Epithelial cell of esophagus (primary cell): ENCODE measurements around the gene NRG3.

Source experiments
- DNase-seq: peaks from one replicate; pipeline ENCODE4 v3.0.0; 2010; ENCODE audit warnings: low read depth
- H3K4me3 ChIP-seq: 2 replicates; pipeline ENCODE4 v1.5.1; 2011; ENCODE audit warnings: mild to moderate bottlenecking, low read length, control low read depth
- CTCF ChIP-seq: IDR thresholded peaks from 2 replicates; pipeline ENCODE4 v1.5.1; 2011; ENCODE audit warnings: low read depth, mild to moderate bottlenecking, low read length, control low read depth, inconsistent platforms; ENCODE audit not compliant: insufficient read depth; ENCODE audit errors: missing control alignments

NRG3 gene

GRCh38 chr10:81882011-81882410 lies 7.0 kb downstream of the NRG3 start:
- no peak for DNase-seq
- no peak overlapping the region for H3K4me3 ChIP-seq
- TF ChIP-seq CTCF = no peak

GRCh38 chr10:81884856-81885255 lies 9.9 kb downstream of the NRG3 start:
- no peak overlapping the region for H3K4me3 ChIP-seq
- no peak for DNase-seq
- TF ChIP-seq CTCF = no peak

GRCh38 chr10:81885491-81885890 lies 10.5 kb downstream of the NRG3 start:
- no peak for TF ChIP-seq CTCF
- no peak overlapping the region for H3K4me3 ChIP-seq
- no peak for DNase-seq

GRCh38 chr10:81886939-81887338 lies 11.9 kb downstream of the NRG3 start:
- TF ChIP-seq CTCF = no peak
- H3K4me3 ChIP-seq = no peak overlapping the region

GRCh38 chr10:81889181-81889769 lies 14.3 kb downstream of the NRG3 start:
- TF ChIP-seq CTCF = no peak
- H3K4me3 ChIP-seq = no peak overlapping the region
- DNase-seq = no peak

More at GRCh38 chr10:81886939-81887338, 11.9 kb downstream of the NRG3 start:
- DNase-seq = no peak

- no peak for DNase-seq
- no peak overlapping the region for H3K4me3 ChIP-seq
- TF ChIP-seq CTCF = no peak
Observed at GRCh38 chr10:81894616-81895015, 19.6 kb downstream of the NRG3 start.

GRCh38 chr10:81898518-81898917 lies 23.5 kb downstream of the NRG3 start:
- no peak overlapping the region for H3K4me3 ChIP-seq
- TF ChIP-seq CTCF = no peak
- no peak for DNase-seq
